NK-92 treated with Interleukin-12 subunit alpha and Interleukin-12 subunit beta, amount 100 ng/mL, for 24 hours (cell line): ENCODE results near the gene JPH3.

Experiments used
- DNase-seq: peaks from one replicate; lab custom pipeline; 2025; lab: John Stamatoyannopoulos, UW

The JPH3 gene

GRCh38 chr16:87741700-87742415 lies 139.6 kb downstream of the JPH3 start:
- no peak for DNase-seq

- no peak for DNase-seq
Measured at GRCh38 chr16:87742781-87743490, 140.6 kb downstream of the JPH3 start.

GRCh38 chr16:87744750-87745514 lies 142.6 kb downstream of the JPH3 start:
- DNase-seq = no peak

GRCh38 chr16:87746178-87746577 lies 143.9 kb downstream of the JPH3 start:
- no peak for DNase-seq
